Activated T-cell treated with anti-CD3 and anti-CD28 coated beads for 48 hours (primary cell): ENCODE measurements around the gene C14orf39.
"Not testable (repeated sequence)": the region's sequence is repeated elsewhere in the genome, so short reads cannot be mapped to it uniquely, and the experiment has no call there.

Experiments
- DNase-seq: peaks from one replicate; pipeline ENCODE4 v3.0.0-alpha.2; 2020; ENCODE audit warnings: low read depth

The C14orf39 gene

DNA sequence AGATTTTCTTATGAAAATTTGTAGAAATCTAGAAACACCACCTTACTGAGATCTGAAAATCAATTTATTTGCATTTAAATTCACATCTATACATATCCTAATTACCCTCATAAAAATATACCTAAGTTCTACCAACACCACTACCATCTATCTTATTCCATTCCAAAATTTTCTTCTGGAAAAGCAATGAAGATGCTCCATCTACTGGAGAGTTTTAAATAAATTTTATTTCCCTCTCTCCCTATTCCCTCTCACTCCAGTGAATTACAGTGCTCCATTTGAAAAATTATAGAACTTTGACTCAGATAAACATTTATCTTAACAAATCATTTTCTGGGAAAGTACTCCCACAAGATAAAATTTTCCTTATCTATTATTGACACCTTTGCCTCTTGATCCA lies 2.3 kb upstream of the C14orf39 start:
- DNase-seq: no peak

DNA sequence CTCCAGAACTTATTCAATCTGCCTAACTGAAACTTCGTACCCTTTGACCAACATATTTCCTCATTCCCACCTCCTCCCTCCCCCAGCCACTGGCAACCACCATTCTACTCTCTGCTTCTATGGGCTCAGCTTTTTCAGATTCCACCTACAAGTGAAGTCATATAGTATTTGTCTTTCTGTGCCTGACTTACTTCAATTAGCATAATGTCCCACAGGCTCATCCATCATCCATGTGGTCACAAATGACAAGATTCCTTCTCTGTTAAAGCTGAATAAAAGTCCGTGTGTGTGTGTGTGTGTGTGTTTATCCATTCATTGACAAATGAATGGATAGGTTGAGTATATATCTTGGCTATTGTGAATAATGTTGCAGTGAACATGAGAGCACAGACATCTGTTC lies 1.3 kb upstream of the C14orf39 start:
- no peak for DNase-seq

DNA sequence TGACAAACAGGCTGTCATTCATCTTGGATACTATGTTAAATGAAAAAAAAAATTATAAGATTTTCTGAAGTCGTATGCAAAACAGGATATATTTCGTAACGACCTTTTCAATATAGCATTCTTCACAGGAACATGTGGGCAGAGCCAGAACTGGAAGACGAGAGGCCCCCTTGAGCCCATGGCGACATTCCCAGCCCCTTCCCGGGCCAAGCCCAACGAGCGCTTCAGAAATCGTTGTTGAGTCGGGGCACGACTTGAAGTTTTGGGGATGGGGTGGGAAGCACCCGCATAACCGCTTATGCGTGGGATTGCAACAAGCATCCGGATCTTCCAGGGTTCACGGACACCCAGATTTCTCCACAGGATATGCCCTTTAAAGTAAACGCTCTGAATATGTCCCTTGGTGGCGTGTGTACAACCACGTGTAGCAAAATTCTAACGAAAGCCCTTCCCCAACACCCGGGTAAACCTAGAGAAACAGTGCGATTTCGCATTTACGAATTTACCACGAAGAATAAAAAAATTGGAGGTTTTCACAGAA lies 736 bp downstream of the C14orf39 start:
- no peak for DNase-seq

DNA sequence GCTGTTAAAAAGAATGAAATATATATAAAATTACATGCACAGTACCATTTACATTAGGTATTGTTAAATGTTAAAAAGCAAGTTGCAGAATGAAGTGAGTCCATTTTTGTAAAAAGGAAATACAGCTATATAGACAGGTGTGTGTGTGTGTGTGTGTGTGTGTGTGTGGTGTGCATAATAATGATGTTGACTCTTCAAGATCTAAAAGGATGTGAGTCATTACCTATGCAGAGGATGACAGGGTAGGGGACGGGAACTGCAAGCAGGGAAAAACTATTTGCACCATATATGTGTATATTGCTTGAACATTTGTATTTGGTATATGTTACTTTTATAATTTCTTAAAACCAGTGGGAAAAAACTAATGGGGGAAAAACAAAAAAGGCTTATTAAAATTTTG lies 3.1 kb downstream of the C14orf39 start:
- DNase-seq: no peak

DNA sequence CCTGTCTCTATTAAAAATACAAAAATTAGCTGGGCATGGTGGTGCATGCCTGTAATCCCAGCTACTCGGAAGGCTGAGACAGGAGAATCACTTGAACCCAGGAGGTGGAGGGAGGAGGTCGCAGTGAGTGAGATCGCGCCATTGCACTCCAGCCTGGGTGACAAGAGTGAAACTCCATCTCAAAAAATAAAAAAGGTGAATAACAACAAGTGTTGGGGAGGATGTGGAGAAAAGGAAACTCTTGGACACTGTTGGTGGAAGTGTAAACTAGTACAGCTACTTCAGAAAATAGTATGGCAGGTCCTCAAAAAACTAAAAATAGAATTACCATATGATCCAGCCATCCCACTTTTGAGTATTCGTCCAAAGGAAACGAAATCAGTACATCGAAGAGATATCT lies 5.6 kb downstream of the C14orf39 start:
- DNase-seq: not testable (repeated sequence)

DNA sequence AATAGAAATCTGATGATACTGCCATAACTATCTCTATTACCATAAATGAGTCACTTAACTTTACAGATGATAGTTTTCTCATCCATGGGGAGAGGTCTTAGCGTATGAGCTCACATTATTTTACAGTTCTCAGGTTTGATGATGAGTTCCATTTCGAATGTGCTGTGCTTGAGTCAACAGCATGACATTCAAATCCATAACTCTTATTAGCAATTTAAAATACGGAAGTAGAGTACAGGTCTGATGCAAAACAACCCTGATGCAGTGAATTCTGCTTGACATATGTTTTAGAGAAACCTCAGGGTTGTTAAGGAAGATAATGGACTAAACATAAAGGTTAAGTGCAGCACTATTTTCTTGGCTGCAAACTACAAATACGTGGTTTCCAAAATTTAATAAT lies 30.0 kb downstream of the C14orf39 start:
- no peak for DNase-seq

DNA sequence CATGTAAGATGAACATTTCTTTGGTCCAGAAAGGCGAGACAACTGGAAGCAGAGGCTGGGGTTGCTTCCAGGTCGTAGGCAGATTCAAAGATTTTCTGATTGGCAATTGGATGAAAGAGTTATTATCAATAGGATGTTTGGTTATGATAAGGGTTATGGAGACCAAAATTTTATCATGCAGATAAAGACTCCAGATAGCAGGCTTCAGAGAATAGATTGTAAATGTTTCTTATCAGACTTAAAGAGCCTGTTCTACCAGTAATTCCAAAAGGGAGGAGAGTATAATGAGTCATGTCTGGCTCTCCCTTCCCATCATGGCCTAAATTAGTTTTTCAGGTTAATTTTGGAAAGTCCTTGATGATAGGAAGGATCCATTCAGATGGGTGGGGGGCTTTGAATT lies 55.6 kb downstream of the C14orf39 start:
- no peak for DNase-seq

DNA sequence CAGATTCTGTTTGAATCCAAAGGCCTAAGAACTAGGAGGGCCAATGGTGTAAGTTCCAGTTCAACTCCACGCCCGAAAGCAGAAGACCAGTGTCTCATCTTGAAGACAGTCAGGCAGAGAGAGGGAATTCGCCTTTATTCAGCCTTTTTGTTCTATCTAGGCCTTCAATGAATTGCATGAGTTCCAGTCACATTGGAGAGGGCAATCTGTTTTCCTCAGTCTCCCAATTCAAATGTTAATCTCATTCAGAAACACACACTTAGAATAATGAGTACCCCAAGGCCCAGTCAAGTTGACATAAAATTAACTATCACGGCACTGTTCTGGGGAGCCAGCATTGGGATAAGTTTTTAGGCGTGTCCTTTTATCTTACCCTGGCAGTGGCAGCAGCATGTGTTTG lies 65.8 kb downstream of the C14orf39 start:
- no peak for DNase-seq

DNA sequence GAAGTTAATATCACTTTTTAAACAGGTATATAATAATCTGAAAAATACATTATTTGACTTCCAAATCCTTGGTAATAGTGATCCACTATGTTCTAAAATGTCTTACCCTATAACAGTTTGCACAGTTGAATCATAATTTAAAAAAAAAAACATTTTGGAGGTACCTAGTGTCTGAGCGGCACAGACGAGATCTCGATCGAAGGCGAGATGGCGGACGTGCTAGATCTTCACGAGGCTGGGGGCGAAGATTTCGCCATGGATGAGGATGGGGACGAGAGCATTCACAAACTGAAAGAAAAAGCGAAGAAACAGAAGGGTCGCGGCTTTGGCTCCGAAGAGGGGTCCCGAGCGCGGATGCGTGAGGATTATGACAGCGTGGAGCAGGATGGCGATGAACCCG lies 88.3 kb downstream of the C14orf39 start:
- not testable (repeated sequence) for DNase-seq

DNA sequence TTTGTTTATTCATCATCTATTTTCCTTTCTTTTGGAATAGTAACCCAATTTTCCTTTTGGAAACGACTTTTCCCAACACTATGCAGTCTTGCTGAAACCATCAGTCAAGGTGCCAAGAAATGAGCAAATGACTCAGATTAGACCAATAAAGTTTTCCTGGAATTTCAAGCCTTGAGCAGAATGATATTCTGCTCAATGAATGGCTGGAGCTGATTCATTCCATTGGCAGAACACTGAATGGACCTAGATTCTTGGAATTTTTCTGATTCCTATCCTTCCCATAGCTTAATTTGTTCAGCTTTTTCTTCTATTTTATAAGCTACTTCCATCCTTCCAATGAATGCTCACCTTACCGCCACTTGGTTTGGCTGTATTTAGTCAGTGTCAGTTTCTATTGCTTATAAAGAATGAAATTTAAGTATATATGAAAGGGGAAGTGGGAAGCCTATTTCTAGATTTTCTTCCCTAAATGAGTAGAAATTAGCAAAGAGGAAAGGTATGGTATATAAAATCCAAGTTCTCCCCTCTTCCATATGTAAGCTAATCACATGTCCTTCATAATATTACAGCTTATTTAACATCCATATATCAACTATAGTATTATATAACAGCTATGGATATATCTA lies 89.0 kb downstream of the C14orf39 start:
- DNase-seq: no peak
